ENCODE measurements around the gene FAM186B.

DNA sequence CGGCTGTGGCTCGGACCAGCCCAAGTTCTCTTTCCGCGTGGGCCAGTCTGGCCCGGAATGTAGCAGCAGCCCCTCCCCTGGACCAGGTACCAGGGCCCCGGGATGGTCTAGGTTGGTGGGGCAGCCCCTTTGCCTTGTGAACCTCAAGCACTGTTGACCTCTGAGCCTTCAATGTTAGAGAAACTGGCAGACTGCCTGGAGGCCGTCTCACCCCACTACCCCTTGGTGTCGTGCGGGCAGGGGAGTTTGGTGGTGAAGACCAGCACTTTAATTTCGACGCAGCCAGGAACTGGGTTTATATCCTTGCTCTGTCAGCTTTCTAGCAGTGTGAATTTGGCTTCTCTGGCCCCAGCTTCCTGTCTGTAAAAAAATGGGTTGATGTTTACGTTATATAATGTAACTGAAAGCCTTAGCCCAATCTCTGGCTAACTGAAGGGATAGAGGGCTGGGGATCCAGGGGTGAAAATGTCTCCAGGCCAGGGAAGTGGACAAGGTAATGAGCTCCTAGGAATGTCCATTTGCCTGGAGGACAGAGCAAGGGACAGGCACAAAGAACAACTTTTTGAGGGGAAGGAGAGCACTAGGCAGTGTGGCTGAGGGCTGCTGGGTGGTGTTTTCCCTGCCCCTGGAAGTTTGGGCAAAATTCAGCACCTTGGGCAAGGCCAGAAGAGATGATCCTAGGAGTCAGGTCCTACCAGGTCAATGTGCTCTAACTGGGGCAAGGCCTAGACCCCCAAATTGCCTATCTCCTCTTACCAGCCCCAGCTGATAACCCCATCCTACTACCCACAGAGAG, 48.9 kb downstream of the FAM186B start:
- TF ChIP-seq SUZ12 (IDR thresholded peaks at IDR 0.05) (no peak), FOXM1 (IDR thresholded peaks at IDR 0.05; ENCODE audit: borderline replicate concordance) (no peak)
